IPS DF 6.9 (cell line): ENCODE results near the gene ZNF423.

Source experiments
- DNase-seq: peaks from one replicate; pipeline ENCODE4 v3.0.0-alpha.2; 2013; ENCODE audit warnings: low read depth, low spot score
- H3K27ac ChIP-seq: one replicate; pipeline ENCODE4 v1.5.1; 2013; ENCODE audit warnings: low read length, control low read depth
- H3K27me3 ChIP-seq: 2 replicates; pipeline ENCODE4 v1.6.1; 2013; ENCODE audit warnings: mild to moderate bottlenecking, low read length; ENCODE audit not compliant: control insufficient read depth, insufficient read depth
- H3K36me3 ChIP-seq: 2 replicates; pipeline ENCODE4 v1.6.1; 2013; ENCODE audit warnings: low read length; ENCODE audit not compliant: control insufficient read depth, insufficient read depth
- H3K4me1 ChIP-seq: 2 replicates; pipeline ENCODE4 v1.6.1; 2013; ENCODE audit warnings: low read length; ENCODE audit not compliant: control insufficient read depth, insufficient read depth
- H3K4me3 ChIP-seq: 2 replicates; pipeline ENCODE4 v1.5.1; 2013; ENCODE audit warnings: mild to moderate bottlenecking, low read length
- H3K9me3 ChIP-seq: 2 replicates; pipeline ENCODE4 v1.6.1; 2013; ENCODE audit warnings: low read length, inconsistent platforms; ENCODE audit not compliant: control insufficient read depth, insufficient read depth
- WGBS: extraction: QIAGEN DNeasy Blood & Tissue Kit; methylation state at CpG from one replicate; pipeline ENCODE4 v1.1.7; 2013; ENCODE audit warnings: mixed read lengths, missing lambda C conversion rate; ENCODE audit not compliant: insufficient read length, insufficient coverage; 5-methylcytosine and 5-hydroxymethylcytosine counted together

Gene ZNF423

GRCh38 chr16:49775018-49775417 lies 80.9 kb downstream of the ZNF423 start:
- Histone ChIP-seq H3K36me3 (no peaks in the 10 kb centered on the region), H3K4me1 (peaks cover 9% of the 10 kb centered on the region), H3K27ac (no peak overlapping the region), H3K9me3 (no peaks in the 10 kb centered on the region), H3K4me3 (no peak overlapping the region), H3K27me3 (no peaks in the 10 kb centered on the region)
- no CpG with 5 or more reads among the region's 4 CpGs for WGBS
- no peak for DNase-seq

GRCh38 chr16:49773534-49774475 lies 82.1 kb downstream of the ZNF423 start:
- Histone ChIP-seq H3K4me3 (no peak overlapping the region), H3K27ac (no peak overlapping the region), H3K36me3 (no peaks in the 10 kb centered on the region), H3K4me1 (peaks cover 7% of the 10 kb centered on the region), H3K27me3 (no peaks in the 10 kb centered on the region), H3K9me3 (no peaks in the 10 kb centered on the region)
- no peak for DNase-seq
- no CpG with 5 or more reads among the region's 10 CpGs for WGBS

- Histone ChIP-seq H3K27me3 (no peaks in the 10 kb centered on the region), H3K9me3 (no peaks in the 10 kb centered on the region), H3K4me3 (no peak overlapping the region), H3K27ac (no peak overlapping the region), H3K36me3 (no peaks in the 10 kb centered on the region), H3K4me1 (no peaks in the 10 kb centered on the region; the same call in 1 of the 2 replicates)
- no CpG with 5 or more reads among the region's 23 CpGs for WGBS
- no peak for DNase-seq
Observed at GRCh38 chr16:49767998-49768397, 87.9 kb downstream of the ZNF423 start.

- H3K36me3 ChIP-seq = no peaks in the 10 kb centered on the region
- H3K4me1 ChIP-seq = no peaks in the 10 kb centered on the region; the same call in 1 of the 2 replicates
- H3K4me3 ChIP-seq = no peak overlapping the region
- H3K9me3 ChIP-seq = no peaks in the 10 kb centered on the region
- WGBS = no CpG with 5 or more reads among the region's 5 CpGs
- no peaks in the 10 kb centered on the region for H3K27me3 ChIP-seq
- H3K27ac ChIP-seq = no peak overlapping the region
- no peak for DNase-seq
Observed at GRCh38 chr16:49767414-49767813, 88.5 kb downstream of the ZNF423 start.

- Histone ChIP-seq H3K4me1 (no peaks in the 10 kb centered on the region; the same call in 1 of the 2 replicates), H3K36me3 (no peaks in the 10 kb centered on the region), H3K27ac (no peak overlapping the region), H3K4me3 (no peak overlapping the region), H3K9me3 (no peaks in the 10 kb centered on the region), H3K27me3 (no peaks in the 10 kb centered on the region)
- DNase-seq = no peak
- WGBS = no CpG with 5 or more reads among the region's 6 CpGs
Observed at GRCh38 chr16:49766225-49766624, 89.7 kb downstream of the ZNF423 start.

- no peaks in the 10 kb centered on the region for H3K27me3 ChIP-seq
Observed at GRCh38 chr16:49763826-49764225, 92.1 kb downstream of the ZNF423 start.

GRCh38 chr16:49760815-49761214 lies 95.1 kb downstream of the ZNF423 start:
- Histone ChIP-seq H3K4me1 (peaks cover 5% of the 10 kb centered on the region; the same call in 1 of the 2 replicates), H3K36me3 (no peaks in the 10 kb centered on the region), H3K27ac (no peak overlapping the region), H3K9me3 (no peaks in the 10 kb centered on the region), H3K4me3 (no peak overlapping the region), H3K27me3 (no peaks in the 10 kb centered on the region)
- no peak for DNase-seq
- WGBS = no CpG with 5 or more reads among the region's 7 CpGs

More at GRCh38 chr16:49763826-49764225, 92.1 kb downstream of the ZNF423 start:
- no peak overlapping the region for H3K27ac ChIP-seq
- H3K36me3 ChIP-seq = no peaks in the 10 kb centered on the region
- DNase-seq = no peak
- no CpG with 5 or more reads among the region's 10 CpGs for WGBS
- no peaks in the 10 kb centered on the region for H3K9me3 ChIP-seq
- no peaks in the 10 kb centered on the region; the same call in 1 of the 2 replicates for H3K4me1 ChIP-seq
- no peak overlapping the region for H3K4me3 ChIP-seq

- H3K36me3 ChIP-seq = no peaks in the 10 kb centered on the region
- DNase-seq = no peak
- H3K9me3 ChIP-seq = no peaks in the 10 kb centered on the region
- no peaks in the 10 kb centered on the region for H3K27me3 ChIP-seq
- H3K4me3 ChIP-seq = no peak overlapping the region
- WGBS = no CpG with 5 or more reads among the region's 9 CpGs
- no peak overlapping the region for H3K27ac ChIP-seq
- peaks cover 6% of the 10 kb centered on the region; the same call in 1 of the 2 replicates for H3K4me1 ChIP-seq
Observed at GRCh38 chr16:49757559-49758069, 98.3 kb downstream of the ZNF423 start.

GRCh38 chr16:49756775-49757558 lies 98.9 kb downstream of the ZNF423 start:
- no peak overlapping the region for H3K4me3 ChIP-seq
- no peak for DNase-seq
- H3K9me3 ChIP-seq = no peaks in the 10 kb centered on the region
- H3K27ac ChIP-seq = no peak overlapping the region
- H3K4me1 ChIP-seq = peaks cover 6% of the 10 kb centered on the region; the same call in 1 of the 2 replicates
- no peaks in the 10 kb centered on the region for H3K27me3 ChIP-seq
- no CpG with 5 or more reads among the region's 10 CpGs for WGBS
- no peaks in the 10 kb centered on the region for H3K36me3 ChIP-seq
